Astrocyte (in vitro differentiated cells and primary cell): ENCODE measurements around the gene MAGI1. TPM values are rescaled to one million over a fixed set of nuclear protein-coding genes. Genes with fewer than 3 reads are reported as not detected.

ENCODE experiments used
- DNase-seq: peaks from one replicate; pipeline ENCODE4 v3.0.0-alpha.2; 2010; ENCODE audit warnings: low read depth
- FAIRE-seq: peaks from 2 replicates; lab custom pipeline; 2011; peaks lifted over from hg19 to GRCh38; lab: Jason Lieb, UNC
- H2AFZ ChIP-seq: 2 replicates; pipeline ENCODE4 v1.6.0; 2012; ENCODE audit warnings: low read depth, low read length, inconsistent platforms
- H3K27ac ChIP-seq: 2 replicates; pipeline ENCODE4 v1.5.1; 2011; ENCODE audit warnings: low read depth, low read length, inconsistent platforms
- H3K27me3 ChIP-seq: 2 replicates; pipeline ENCODE4 v1.6.0; 2011; ENCODE audit warnings: low read length, inconsistent platforms; ENCODE audit not compliant: insufficient read depth
- H3K36me3 ChIP-seq: 2 replicates; pipeline ENCODE4 v1.5.1; 2011; ENCODE audit warnings: low read length, inconsistent platforms; ENCODE audit not compliant: insufficient read depth
- H3K4me1 ChIP-seq: 2 replicates; pipeline ENCODE4 v1.5.1; 2011; ENCODE audit warnings: low read length, inconsistent platforms; ENCODE audit not compliant: insufficient read depth
- H3K4me2 ChIP-seq: 2 replicates; pipeline ENCODE4 v1.6.0; 2012; ENCODE audit warnings: low read length, inconsistent platforms
- H3K4me3 ChIP-seq: 2 replicates; pipeline ENCODE4 v1.5.1; 2011; ENCODE audit warnings: low read depth, mild to moderate bottlenecking, low read length, inconsistent platforms; ENCODE audit not compliant: insufficient read depth
- H3K79me2 ChIP-seq: 2 replicates; pipeline ENCODE4 v1.6.0; 2012; ENCODE audit warnings: mild to moderate bottlenecking, low read length, inconsistent platforms; ENCODE audit not compliant: insufficient read depth
- H3K9ac ChIP-seq: 2 replicates; pipeline ENCODE4 v1.6.0; 2012; ENCODE audit warnings: mild to moderate bottlenecking, low read length, inconsistent platforms
- H3K9me3 ChIP-seq: 2 replicates; pipeline ENCODE4 v1.5.1; 2012; ENCODE audit warnings: low read depth, mild to moderate bottlenecking, low read length, inconsistent platforms; ENCODE audit not compliant: insufficient read depth
- H4K20me1 ChIP-seq: 2 replicates; pipeline ENCODE4 v1.6.0; 2012; ENCODE audit warnings: low read length, inconsistent platforms; ENCODE audit not compliant: insufficient read depth
- H3K27ac Mint-ChIP-seq: one replicate; pipeline ENCODE4 v1.8.0; 2021; ENCODE audit warnings: mild to moderate bottlenecking, mixed read lengths; ENCODE audit not compliant: unreplicated experiment
- H3K27me3 Mint-ChIP-seq: one replicate; pipeline ENCODE4 v1.8.0; 2021; ENCODE audit warnings: low read depth, mixed read lengths; ENCODE audit not compliant: unreplicated experiment
- H3K36me3 Mint-ChIP-seq: one replicate; pipeline ENCODE4 v1.8.0; 2021; ENCODE audit warnings: low read depth, mixed read lengths; ENCODE audit not compliant: unreplicated experiment
- H3K4me1 Mint-ChIP-seq: one replicate; pipeline ENCODE4 v1.8.0; 2021; ENCODE audit warnings: low read depth, mixed read lengths; ENCODE audit not compliant: unreplicated experiment
- H3K4me3 Mint-ChIP-seq: one replicate; pipeline ENCODE4 v1.8.0; 2021; ENCODE audit warnings: mild to moderate bottlenecking, moderate library complexity, mixed read lengths; ENCODE audit not compliant: unreplicated experiment
- H3K9me3 Mint-ChIP-seq: one replicate; pipeline ENCODE4 v1.8.0; 2021; ENCODE audit warnings: mild to moderate bottlenecking, mixed read lengths; ENCODE audit not compliant: unreplicated experiment
- CTCF ChIP-seq: IDR thresholded peaks from 2 replicates; pipeline ENCODE4 v1.5.1; 2011; ENCODE audit warnings: low read depth, mild to moderate bottlenecking, inconsistent platforms, low read length, moderate library complexity; ENCODE audit not compliant: insufficient read depth
- EZH2 ChIP-seq: IDR thresholded peaks from 2 replicates; pipeline ENCODE4 v1.6.1; 2012; ENCODE audit warnings: mild to moderate bottlenecking, low read length, inconsistent platforms; ENCODE audit not compliant: insufficient read depth
- total RNA-seq: library from RNA; stranded (reverse); gene quantifications from 2 replicates; pipeline ENCODE4 v1.2.1, GENCODE V29; 2021

Gene MAGI1
- total RNA-seq, 1 donor from 2014 or later: 31.8 TPM

GRCh38 chr3:65534805-65535204 is 503.9 kb downstream of the MAGI1 start:
- no peak overlapping the region for H3K9ac ChIP-seq
- H3K4me3 Mint-ChIP-seq: no peak overlapping the region
- no peak overlapping the region for H3K4me3 ChIP-seq
- H3K4me2 ChIP-seq: no peak overlapping the region
- no peak overlapping the region for H3K27ac ChIP-seq
- peaks cover 1% of the 10 kb centered on the region for H3K36me3 Mint-ChIP-seq
- H3K9me3 ChIP-seq: no peaks in the 10 kb centered on the region
- no peaks in the 10 kb centered on the region for H3K9me3 Mint-ChIP-seq
- H3K27me3 ChIP-seq: no peaks in the 10 kb centered on the region
- FAIRE-seq (no peak), DNase-seq (no peak)
- peaks cover 19% of the 10 kb centered on the region for H3K79me2 ChIP-seq
- H3K27ac Mint-ChIP-seq: no peak overlapping the region
- no peaks in the 10 kb centered on the region for H3K4me1 ChIP-seq
- H3K36me3 ChIP-seq: no peaks in the 10 kb centered on the region
- no peak overlapping the region for H2AFZ ChIP-seq
- no peaks in the 10 kb centered on the region for H3K27me3 Mint-ChIP-seq
- peaks cover 58% of the 10 kb centered on the region for H4K20me1 ChIP-seq
- TF ChIP-seq CTCF: no peak
- TF ChIP-seq EZH2: no peak
- peaks cover 10% of the 10 kb centered on the region for H3K4me1 Mint-ChIP-seq

GRCh38 chr3:65532749-65533148 is 506.0 kb downstream of the MAGI1 start:
- Histone ChIP-seq H3K9ac (no peak overlapping the region), H3K27me3 (no peaks in the 10 kb centered on the region), H3K4me3 (no peak overlapping the region), H3K4me2 (no peak overlapping the region), H3K36me3 (no peaks in the 10 kb centered on the region), H3K27ac (no peak overlapping the region), H3K9me3 (no peaks in the 10 kb centered on the region), H4K20me1 (peaks cover 45% of the 10 kb centered on the region), H3K79me2 (peaks cover 6% of the 10 kb centered on the region), H2AFZ (no peak overlapping the region), H3K4me1 (no peaks in the 10 kb centered on the region)
- Mint-ChIP-seq H3K36me3 (peaks cover 1% of the 10 kb centered on the region), H3K9me3 (no peaks in the 10 kb centered on the region), H3K4me3 (no peak overlapping the region), H3K27me3 (no peaks in the 10 kb centered on the region), H3K4me1 (peaks cover 10% of the 10 kb centered on the region), H3K27ac (no peak overlapping the region)
- TF ChIP-seq CTCF: no peak
- DNase-seq (no peak), FAIRE-seq (no peak)

- no peaks in the 10 kb centered on the region for H3K9me3 Mint-ChIP-seq
- Histone ChIP-seq H3K79me2 (peaks cover 6% of the 10 kb centered on the region), H3K27me3 (no peaks in the 10 kb centered on the region), H3K4me2 (no peak overlapping the region), H3K9ac (no peak overlapping the region), H3K36me3 (no peaks in the 10 kb centered on the region), H2AFZ (no peak overlapping the region), H3K4me3 (no peak overlapping the region), H3K27ac (no peak overlapping the region), H3K9me3 (no peaks in the 10 kb centered on the region), H3K4me1 (no peaks in the 10 kb centered on the region), H4K20me1 (peaks cover 42% of the 10 kb centered on the region)
- FAIRE-seq (no peak), DNase-seq (no peak)
- no peaks in the 10 kb centered on the region for H3K27me3 Mint-ChIP-seq
- H3K36me3 Mint-ChIP-seq: peaks cover 1% of the 10 kb centered on the region
- TF ChIP-seq EZH2 (no peak), CTCF (no peak)
- no peak overlapping the region for H3K4me3 Mint-ChIP-seq
- H3K4me1 Mint-ChIP-seq: peaks cover 10% of the 10 kb centered on the region
- H3K27ac Mint-ChIP-seq: no peak overlapping the region
Measured at GRCh38 chr3:65532215-65532614, 506.5 kb downstream of the MAGI1 start.
